BE2C (cell line): ENCODE measurements around the gene NDUFV1.
"Not testable (repeated sequence)": the region's sequence is repeated elsewhere in the genome, so short reads cannot be mapped to it uniquely, and the experiment has no call there.

Experiments used
- DNase-seq: peaks from one replicate; pipeline ENCODE4 v3.0.0-alpha.2; 2020
- H3K27me3 ChIP-seq: fragments of 250-450 bp; sonication (Bioruptor Pico); 2 replicates; pipeline ENCODE4 v1.5.1; 2020; ENCODE audit warnings: mild to moderate bottlenecking
- H3K36me3 ChIP-seq: fragments of 250-450 bp; sonication (Bioruptor Pico); 2 replicates; pipeline ENCODE4 v1.5.1; 2020; ENCODE audit warnings: mild to moderate bottlenecking
- H3K4me1 ChIP-seq: fragments of 250-450 bp; sonication (Bioruptor Pico); 2 replicates; pipeline ENCODE4 v1.5.1; 2020
- H3K4me3 ChIP-seq: 2 replicates; pipeline ENCODE4 v1.5.1; 2011; ENCODE audit warnings: low read depth, low read length
- H3K9me3 ChIP-seq: fragments of 250-450 bp; sonication (Bioruptor Pico); 2 replicates; pipeline ENCODE4 v1.5.1; 2020
- CTCF ChIP-seq: IDR thresholded peaks from 2 replicates; pipeline ENCODE4 v1.5.1; 2012; ENCODE audit warnings: mild to moderate bottlenecking, low read depth, low read length

Gene NDUFV1

GRCh38 chr11:67585911-67586310 is 20.8 kb upstream of the NDUFV1 start:
- H3K4me1 ChIP-seq = peaks cover 6% of the 10 kb centered on the region; the same call in 1 of the 2 replicates

GRCh38 chr11:67586568-67587250 is 20.0 kb upstream of the NDUFV1 start:
- no peak for DNase-seq
- H3K9me3 ChIP-seq = no peaks in the 10 kb centered on the region
- H3K36me3 ChIP-seq = peaks cover 22% of the 10 kb centered on the region
- H3K27me3 ChIP-seq = no peaks in the 10 kb centered on the region
- peaks cover 6% of the 10 kb centered on the region; the same call in 1 of the 2 replicates for H3K4me1 ChIP-seq
- TF ChIP-seq CTCF = no peak
- H3K4me3 ChIP-seq = no peak overlapping the region

More at GRCh38 chr11:67585911-67586310, 20.8 kb upstream of the NDUFV1 start:
- H3K4me3 ChIP-seq = no peak overlapping the region
- H3K9me3 ChIP-seq = no peaks in the 10 kb centered on the region
- no peak for DNase-seq
- peaks cover 22% of the 10 kb centered on the region for H3K36me3 ChIP-seq
- no peak for TF ChIP-seq CTCF
- H3K27me3 ChIP-seq = no peaks in the 10 kb centered on the region

DNA sequence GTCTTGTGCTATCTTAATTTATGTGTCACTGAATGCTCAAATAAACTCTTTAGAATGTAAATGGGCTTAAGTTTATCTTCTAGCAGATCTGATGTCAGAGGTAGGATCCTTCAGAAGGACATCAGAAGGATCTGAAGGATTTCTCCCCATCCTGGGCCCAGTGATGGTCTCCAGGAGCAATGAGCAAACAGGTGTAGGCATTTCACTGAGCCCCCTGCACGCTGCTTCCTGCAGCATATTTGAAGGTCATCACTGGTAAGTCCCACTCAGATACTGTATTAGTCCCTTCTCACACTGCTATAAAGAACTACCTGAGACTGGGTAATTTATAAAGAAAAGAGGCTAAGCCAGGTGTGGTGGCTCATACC is 18.6 kb upstream of the NDUFV1 start:
- Histone ChIP-seq H3K27me3 (no peaks in the 10 kb centered on the region), H3K4me1 (no peaks in the 10 kb centered on the region), H3K9me3 (no peaks in the 10 kb centered on the region), H3K36me3 (peaks cover 22% of the 10 kb centered on the region), H3K4me3 (no peak overlapping the region)
- no peak for DNase-seq
- TF ChIP-seq CTCF = no peak

DNA sequence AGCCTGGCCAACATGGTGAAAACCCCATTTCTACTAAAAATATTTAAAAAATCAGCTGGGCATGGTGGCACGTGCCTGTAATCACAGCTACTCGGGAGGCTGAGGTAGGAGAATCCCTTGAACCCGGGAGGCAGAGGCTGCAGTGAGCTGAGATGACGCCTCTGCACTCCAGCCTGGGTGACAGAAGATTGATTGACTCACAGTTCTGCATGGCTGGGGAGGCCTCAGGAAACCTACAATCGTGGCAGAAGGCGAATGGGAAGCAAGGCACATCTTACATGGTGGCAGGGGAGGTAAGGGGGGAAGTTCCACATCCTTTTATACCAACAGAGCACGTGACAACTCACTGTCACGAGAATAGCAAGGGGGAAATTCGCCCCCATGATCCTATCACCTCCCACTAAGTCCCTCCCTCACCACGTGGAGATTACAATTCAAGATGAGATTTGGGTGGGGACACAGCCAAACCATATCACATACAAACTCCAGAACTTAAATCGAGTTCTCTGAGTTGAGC is 17.8 kb upstream of the NDUFV1 start:
- peaks cover 22% of the 10 kb centered on the region for H3K36me3 ChIP-seq
- not testable (repeated sequence) for H3K9me3 ChIP-seq, DNase-seq, H3K27me3 ChIP-seq, H3K4me1 ChIP-seq, H3K4me3 ChIP-seq

GRCh38 chr11:67592880-67593564 is 13.7 kb upstream of the NDUFV1 start:
- no peak for TF ChIP-seq CTCF
- Histone ChIP-seq H3K4me3 (no peak overlapping the region), H3K4me1 (no peaks in the 10 kb centered on the region), H3K9me3 (0 out of 2 replicates have a peak, but pooled peaks cover 3% of the 10 kb centered on the region), H3K36me3 (peaks cover 1% of the 10 kb centered on the region; the same call in 1 of the 2 replicates), H3K27me3 (no peaks in the 10 kb centered on the region)
- DNase-seq = no peak

- Histone ChIP-seq H3K27me3 (no peaks in the 10 kb centered on the region), H3K4me1 (no peaks in the 10 kb centered on the region), H3K36me3 (no peaks in the 10 kb centered on the region), H3K4me3 (no peak overlapping the region), H3K9me3 (0 out of 2 replicates have a peak, but pooled peaks cover 3% of the 10 kb centered on the region)
- DNase-seq = no peak
- no peak for TF ChIP-seq CTCF
Observed at GRCh38 chr11:67593565-67593905, 13.2 kb upstream of the NDUFV1 start.
